NCI-H510A (cell line): ENCODE results near the gene ZNF423.
A peak's percentile ranks its signal among the peaks of the same experiment; 100 is the strongest.

Experiments used
- DNase-seq: peaks from one replicate; lab custom pipeline; 2025; lab: John Stamatoyannopoulos, UW

Gene ZNF423

GRCh38 chr16:49782405-49782804 is 73.5 kb downstream of the ZNF423 start:
- no peak for DNase-seq

- no peak for DNase-seq
Observed at GRCh38 chr16:49781401-49781800, 74.5 kb downstream of the ZNF423 start.

GRCh38 chr16:49780433-49780832 is 75.5 kb downstream of the ZNF423 start:
- no peak for DNase-seq

GRCh38 chr16:49779979-49780378 is 75.9 kb downstream of the ZNF423 start:
- DNase-seq = no peak

- DNase-seq = no peak
Observed at GRCh38 chr16:49778202-49778930, 77.5 kb downstream of the ZNF423 start.

GRCh38 chr16:49776734-49777133 is 79.2 kb downstream of the ZNF423 start:
- no peak for DNase-seq

- no peak for DNase-seq
Observed at GRCh38 chr16:49776085-49776595, 79.8 kb downstream of the ZNF423 start.

GRCh38 chr16:49775581-49775980 is 80.3 kb downstream of the ZNF423 start:
- no peak for DNase-seq

GRCh38 chr16:49775018-49775417 is 80.9 kb downstream of the ZNF423 start:
- DNase-seq = no peak

GRCh38 chr16:49773534-49774475 is 82.1 kb downstream of the ZNF423 start:
- no peak for DNase-seq

GRCh38 chr16:49767998-49768397 is 87.9 kb downstream of the ZNF423 start:
- DNase-seq = no peak

GRCh38 chr16:49767414-49767813 is 88.5 kb downstream of the ZNF423 start:
- no peak for DNase-seq

- DNase-seq = no peak
Observed at GRCh38 chr16:49766225-49766624, 89.7 kb downstream of the ZNF423 start.

- DNase-seq = no peak
Observed at GRCh38 chr16:49763826-49764225, 92.1 kb downstream of the ZNF423 start.

- DNase-seq = no peak
Observed at GRCh38 chr16:49760815-49761214, 95.1 kb downstream of the ZNF423 start.

- DNase-seq = peak; percentile 39
Observed at GRCh38 chr16:49757559-49758069, 98.3 kb downstream of the ZNF423 start.

- DNase-seq = no peak
Observed at GRCh38 chr16:49756775-49757558, 98.9 kb downstream of the ZNF423 start.

- no peak for DNase-seq
Observed at GRCh38 chr16:49755716-49756505, 100.0 kb downstream of the ZNF423 start.

- no peak for DNase-seq
Observed at GRCh38 chr16:49755313-49755620, 100.6 kb downstream of the ZNF423 start.

- no peak for DNase-seq
Observed at GRCh38 chr16:49754495-49755312, 101.2 kb downstream of the ZNF423 start.
